IMR-90 (cell line): ENCODE data around the gene TMTC1.

ENCODE experiments used
- CEBPB ChIP-seq: IDR thresholded peaks from 2 replicates; pipeline ENCODE4 v1.6.1; 2012; ENCODE audit warnings: low read depth, low read length, improper control_type of control experiment
- CHD1 ChIP-seq: IDR thresholded peaks from 2 replicates; pipeline ENCODE4 v1.6.1; 2012; ENCODE audit warnings: low read depth, low read length, improper control_type of control experiment
- CTCF ChIP-seq: conservative IDR thresholded peaks from 2 replicates; pipeline ENCODE4 v1.5.1; 2012; ENCODE audit warnings: mild to moderate bottlenecking, low read depth, low read length, improper control_type of control experiment
- ELK1 ChIP-seq: fragments of 150-350 bp; IDR thresholded peaks from 2 replicates; pipeline ENCODE4 v1.6.1; 2016; ENCODE audit warnings: low read depth, mild to moderate bottlenecking, low read length, moderate library complexity, borderline replicate concordance
- MAFK ChIP-seq: IDR thresholded peaks from 2 replicates; pipeline ENCODE4 v1.6.1; 2012; ENCODE audit warnings: low read depth, low read length, improper control_type of control experiment
- MAZ ChIP-seq: IDR thresholded peaks from 2 replicates; pipeline ENCODE4 v1.6.1; 2012; ENCODE audit warnings: low read depth, mild to moderate bottlenecking, low read length, improper control_type of control experiment, moderate library complexity, borderline replicate concordance
- POLR2A ChIP-seq: IDR thresholded peaks from 2 replicates; pipeline ENCODE4 v1.6.1; 2012; ENCODE audit warnings: mild to moderate bottlenecking, low read depth, low read length
- RAD21 ChIP-seq: IDR thresholded peaks from 2 replicates; pipeline ENCODE4 v1.6.1; 2012; ENCODE audit warnings: low read length, improper control_type of control experiment
- RFX5 ChIP-seq: IDR thresholded peaks from 2 replicates; pipeline ENCODE4 v1.8.0; 2012; ENCODE audit warnings: low read depth, mild to moderate bottlenecking, low read length, moderate library complexity
- USF2 ChIP-seq: fragments of 150-350 bp; IDR thresholded peaks from 2 replicates; pipeline ENCODE4 v1.6.1; 2017; ENCODE audit warnings: mild to moderate bottlenecking, antibody characterized with exemption, low read length, low read depth

- TF ChIP-seq POLR2A, result no peak
- no peak for TF ChIP-seq RAD21
- TF ChIP-seq RFX5, result no peak
- no peak for TF ChIP-seq CTCF
- TF ChIP-seq USF2, result no peak
- TF ChIP-seq ELK1, result no peak
- no peak for TF ChIP-seq CHD1
- no peak for TF ChIP-seq CEBPB
- TF ChIP-seq MAZ, result no peak
- TF ChIP-seq MAFK, result no peak
Observed at GRCh38 chr12:29707846-29708245, 75.9 kb downstream of the TMTC1 start.
